Lower leg skin (tissue), 3 donors: ENCODE data around the gene IGSF1.

ENCODE experiments used
- POLR2A ChIP-seq, 2 donors: fragments of 450-650 bp; IDR thresholded peaks; one replicate each; pipeline ENCODE4 v1.6.1; 2016 to 2017; ENCODE audit warnings: antibody characterized with exemption in 2 of 2, mild to moderate bottlenecking in 1 of 2, moderate library complexity in 1 of 2
- TF ChIP-seq, protein P1 (sequence below), 3 donors: fragments of 450-650 bp; IDR thresholded peaks; one replicate each; pipeline ENCODE4 v1.5.1; 2016; ENCODE audit warnings: antibody characterized with exemption in 3 of 3, mild to moderate bottlenecking in 3 of 3, moderate library complexity in 2 of 3

DNA sequence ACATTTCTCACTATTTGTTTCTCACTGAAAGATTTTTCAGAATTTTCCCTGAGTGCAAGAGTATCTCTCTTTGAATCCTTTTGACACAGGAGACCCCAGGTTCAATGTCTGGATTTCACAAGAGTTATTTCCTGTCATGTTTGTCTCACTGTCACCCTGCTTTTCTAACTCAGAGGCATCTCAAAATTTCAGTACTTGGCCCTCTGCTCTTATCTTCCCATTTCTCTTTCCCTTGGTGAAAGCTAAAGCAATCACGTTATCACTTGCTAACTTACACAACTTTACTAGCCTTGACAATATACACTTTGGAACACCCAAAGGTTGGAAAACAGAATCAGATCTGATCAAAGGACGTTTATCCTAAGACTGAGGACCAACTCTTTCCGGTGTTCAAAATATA, 17.3 kb downstream of the IGSF1 start:
- TF ChIP-seq, protein P1, sequence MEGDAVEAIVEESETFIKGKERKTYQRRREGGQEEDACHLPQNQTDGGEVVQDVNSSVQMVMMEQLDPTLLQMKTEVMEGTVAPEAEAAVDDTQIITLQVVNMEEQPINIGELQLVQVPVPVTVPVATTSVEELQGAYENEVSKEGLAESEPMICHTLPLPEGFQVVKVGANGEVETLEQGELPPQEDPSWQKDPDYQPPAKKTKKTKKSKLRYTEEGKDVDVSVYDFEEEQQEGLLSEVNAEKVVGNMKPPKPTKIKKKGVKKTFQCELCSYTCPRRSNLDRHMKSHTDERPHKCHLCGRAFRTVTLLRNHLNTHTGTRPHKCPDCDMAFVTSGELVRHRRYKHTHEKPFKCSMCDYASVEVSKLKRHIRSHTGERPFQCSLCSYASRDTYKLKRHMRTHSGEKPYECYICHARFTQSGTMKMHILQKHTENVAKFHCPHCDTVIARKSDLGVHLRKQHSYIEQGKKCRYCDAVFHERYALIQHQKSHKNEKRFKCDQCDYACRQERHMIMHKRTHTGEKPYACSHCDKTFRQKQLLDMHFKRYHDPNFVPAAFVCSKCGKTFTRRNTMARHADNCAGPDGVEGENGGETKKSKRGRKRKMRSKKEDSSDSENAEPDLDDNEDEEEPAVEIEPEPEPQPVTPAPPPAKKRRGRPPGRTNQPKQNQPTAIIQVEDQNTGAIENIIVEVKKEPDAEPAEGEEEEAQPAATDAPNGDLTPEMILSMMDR (IDR thresholded peaks at IDR 0.05) = no peak
- TF ChIP-seq POLR2A (IDR thresholded peaks at IDR 0.05) = no peak
